ENCODE data around the gene ITIH4.

The ITIH4 gene

DNA sequence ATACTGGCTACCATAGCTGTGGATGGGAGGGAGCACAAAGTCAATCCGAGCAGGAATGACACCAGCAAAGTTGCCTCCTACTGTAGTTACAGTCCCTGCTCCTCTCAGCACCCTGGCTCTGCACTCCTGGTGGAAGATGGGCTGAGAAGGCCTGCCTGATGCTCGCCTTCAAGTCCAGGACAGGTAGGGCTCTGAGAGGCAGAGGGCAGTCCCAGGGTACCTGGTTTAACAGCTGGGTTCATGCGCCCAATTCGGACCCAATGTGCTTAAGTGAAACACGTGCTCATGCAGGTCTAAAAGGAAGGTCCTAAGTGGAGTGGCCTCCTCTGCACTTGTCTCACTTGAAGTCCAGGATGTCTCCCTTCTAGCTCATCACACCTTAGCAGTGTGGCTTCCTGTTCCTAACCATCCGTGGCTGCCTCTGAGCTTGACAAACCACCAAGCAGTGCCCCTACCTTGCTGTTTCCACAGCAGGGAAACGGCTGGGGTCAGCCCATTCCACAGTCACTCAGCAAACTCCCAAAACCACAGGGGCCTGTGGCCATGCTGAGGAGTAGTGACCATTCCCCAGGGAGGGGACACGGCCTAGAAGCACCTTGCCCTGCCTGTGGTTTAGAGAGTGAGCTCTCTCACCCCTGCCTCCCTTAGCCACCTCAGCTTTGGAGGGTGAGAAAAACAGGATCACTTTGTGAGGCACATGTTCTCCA is 8.2 kb upstream of the ITIH4 start:
- H3K4me1 ChIP-seq (ENCODE audit: low read length), result peaks cover 11% of the 10 kb centered on the region
- TF ChIP-seq EZH2phosphoT487 (IDR thresholded peaks at IDR 0.05; ENCODE audit: low read depth) (no peak), CTCF (IDR thresholded peaks at IDR 0.05; ENCODE audit: low read depth, low read length) (no peak)
- H3K36me3 ChIP-seq (replicated peaks; ENCODE audit: low read depth, low read length), result no peaks in the 10 kb centered on the region
- no peak overlapping the region for H2AFZ ChIP-seq (ENCODE audit: low read depth, low read length)
- H3K27me3 ChIP-seq (ENCODE audit: low read depth, low read length), result no peaks in the 10 kb centered on the region
- H3K9me3 ChIP-seq (ENCODE audit: insufficient read depth, low read length), result no peaks in the 10 kb centered on the region
- H4K20me1 ChIP-seq (ENCODE audit: insufficient read depth, low read length), result no peaks in the 10 kb centered on the region
- no peak overlapping the region for H3K4me2 ChIP-seq (ENCODE audit: low read length)
- no peaks in the 10 kb centered on the region for H3K79me2 ChIP-seq (ENCODE audit: low read length)
- H3K9ac ChIP-seq (ENCODE audit: low read length), result no peak overlapping the region
- H3K4me3 ChIP-seq (ENCODE audit: low read length), result no peak overlapping the region
- H3K27ac ChIP-seq (ENCODE audit: low read length), result no peak overlapping the region

- no peak for TF ChIP-seq CTCF (IDR thresholded peaks at IDR 0.05; ENCODE audit: low read depth, low read length)
- TF ChIP-seq EZH2phosphoT487 (IDR thresholded peaks at IDR 0.05; ENCODE audit: low read depth), result no peak
- Histone ChIP-seq H3K27ac (ENCODE audit: low read length) (no peak overlapping the region), H3K79me2 (ENCODE audit: low read length) (no peaks in the 10 kb centered on the region), H2AFZ (ENCODE audit: low read depth, low read length) (no peak overlapping the region), H3K4me1 (ENCODE audit: low read length) (peaks cover 11% of the 10 kb centered on the region), H3K4me3 (ENCODE audit: low read length) (no peak overlapping the region), H3K27me3 (ENCODE audit: low read depth, low read length) (no peaks in the 10 kb centered on the region), H4K20me1 (ENCODE audit: insufficient read depth, low read length) (no peaks in the 10 kb centered on the region), H3K9ac (ENCODE audit: low read length) (no peak overlapping the region), H3K9me3 (ENCODE audit: insufficient read depth, low read length) (no peaks in the 10 kb centered on the region), H3K4me2 (ENCODE audit: low read length) (no peak overlapping the region), H3K36me3 (replicated peaks; ENCODE audit: low read depth, low read length) (no peaks in the 10 kb centered on the region)
These were observed 6.5 kb upstream of the ITIH4 start for GRCh38 chr3:52836986-52837385.

- TF ChIP-seq EZH2phosphoT487 (IDR thresholded peaks at IDR 0.05; ENCODE audit: low read depth), result no peak
- no peak for TF ChIP-seq CTCF (IDR thresholded peaks at IDR 0.05; ENCODE audit: low read depth, low read length)
- Histone ChIP-seq H3K4me3 (ENCODE audit: low read length) (no peak overlapping the region), H3K9me3 (ENCODE audit: insufficient read depth, low read length) (no peaks in the 10 kb centered on the region), H3K4me1 (ENCODE audit: low read length) (peaks cover 8% of the 10 kb centered on the region), H3K27ac (ENCODE audit: low read length) (no peak overlapping the region), H3K27me3 (ENCODE audit: low read depth, low read length) (no peaks in the 10 kb centered on the region), H3K9ac (ENCODE audit: low read length) (no peak overlapping the region), H3K4me2 (ENCODE audit: low read length) (no peak overlapping the region), H3K36me3 (replicated peaks; ENCODE audit: low read depth, low read length) (no peaks in the 10 kb centered on the region), H3K79me2 (ENCODE audit: low read length) (no peaks in the 10 kb centered on the region), H2AFZ (ENCODE audit: low read depth, low read length) (no peak overlapping the region), H4K20me1 (ENCODE audit: insufficient read depth, low read length) (no peaks in the 10 kb centered on the region)
These were observed 6.0 kb upstream of the ITIH4 start for GRCh38 chr3:52836471-52836845.

- Histone ChIP-seq H3K4me1 (ENCODE audit: low read length) (peaks cover 3% of the 10 kb centered on the region), H3K4me3 (ENCODE audit: low read length) (no peak overlapping the region), H2AFZ (ENCODE audit: low read depth, low read length) (no peak overlapping the region), H3K4me2 (ENCODE audit: low read length) (no peak overlapping the region), H3K27me3 (ENCODE audit: low read depth, low read length) (no peaks in the 10 kb centered on the region), H3K9me3 (ENCODE audit: insufficient read depth, low read length) (no peaks in the 10 kb centered on the region), H4K20me1 (ENCODE audit: insufficient read depth, low read length) (no peaks in the 10 kb centered on the region), H3K79me2 (ENCODE audit: low read length) (no peaks in the 10 kb centered on the region), H3K36me3 (replicated peaks; ENCODE audit: low read depth, low read length) (no peaks in the 10 kb centered on the region), H3K27ac (ENCODE audit: low read length) (no peak overlapping the region), H3K9ac (ENCODE audit: low read length) (no peak overlapping the region)
- TF ChIP-seq EZH2phosphoT487 (IDR thresholded peaks at IDR 0.05; ENCODE audit: low read depth) (no peak), CTCF (IDR thresholded peaks at IDR 0.05; ENCODE audit: low read depth, low read length) (no peak)
These were observed 5.4 kb upstream of the ITIH4 start for GRCh38 chr3:52835766-52836470.

Data from OCI-LY3 (cell line).